CD4-positive, alpha-beta T cell (primary cell): ENCODE measurements around the gene ZNF10. TPM values are rescaled to one million over a fixed set of nuclear protein-coding genes. Genes with fewer than 3 reads are reported as not detected.

Experiments
- ATAC-seq: fragments of 200-7000 bp; cut with Tn5 transposase; one replicate; pipeline ENCODE4 v1.10.0; 2022; ENCODE audit warnings: mild to moderate bottlenecking; ENCODE audit not compliant: poor library complexity
- CTCF ChIA-PET: fragments of 350-600 bp; sonication (Branson Sonifier 250); formaldehyde crosslinking; loops from one replicate; lab custom pipeline; 2021; ENCODE audit warnings: antibody characterized with exemption, inconsistent platforms; lab: Charles Lee
- POLR2A ChIA-PET: fragments of 350-600 bp; sonication (Branson Sonifier 250); formaldehyde crosslinking; loops from one replicate; lab custom pipeline; 2021; ENCODE audit warnings: antibody characterized with exemption, inconsistent platforms; lab: Charles Lee
- DNase-seq, 14 experiments: peaks; one replicate each; pipeline ENCODE4 v3.0.0-alpha.2; 2013 to 2020; ENCODE audit warnings: mixed read lengths in 2 of 14
- H3K27ac ChIP-seq, 2 donors: one replicate each; pipeline versions ENCODE4 v1.5.1 to v1.7.0; 2013; ENCODE audit warnings: low read length in 2 of 2, low read depth in 1 of 2, mild to moderate bottlenecking in 1 of 2
- H3K27me3 ChIP-seq, 2 experiments: 1 replicate in 1 of 2; 2 replicates in 1 of 2; pipeline versions ENCODE4 v1.6.1 to v1.7.0; 2013; ENCODE audit warnings: low read length in 2 of 2, control low read depth in 1 of 2, mild to moderate bottlenecking in 1 of 2, moderate library complexity in 1 of 2; ENCODE audit not compliant: insufficient read depth in 2 of 2, control insufficient read depth in 1 of 2
- H3K36me3 ChIP-seq: one replicate; pipeline ENCODE4 v1.6.1; 2013; ENCODE audit warnings: low read length, control low read depth; ENCODE audit not compliant: insufficient read depth
- H3K4me1 ChIP-seq: one replicate; pipeline ENCODE4 v1.6.1; 2013; ENCODE audit warnings: low read length, control low read depth; ENCODE audit not compliant: insufficient read depth
- H3K4me3 ChIP-seq: one replicate; pipeline ENCODE4 v1.5.1; 2013; ENCODE audit warnings: mild to moderate bottlenecking, low read length, moderate library complexity
- H3K9me3 ChIP-seq, 2 experiments: 1 replicate in 1 of 2; 2 replicates in 1 of 2; pipeline versions ENCODE4 v1.6.1 to v1.7.0; 2013; ENCODE audit warnings: low read length in 2 of 2, mild to moderate bottlenecking in 2 of 2, control low read depth in 1 of 2, moderate library complexity in 1 of 2; ENCODE audit not compliant: control insufficient read depth in 1 of 2, insufficient read depth in 1 of 2
- H3K27ac Mint-ChIP-seq: one replicate; pipeline ENCODE4 v1.8.0; 2020; ENCODE audit warnings: mixed read lengths
- H3K27me3 Mint-ChIP-seq: one replicate; pipeline ENCODE4 v1.8.0; 2021; ENCODE audit warnings: mixed read lengths
- H3K36me3 Mint-ChIP-seq: one replicate; pipeline ENCODE4 v1.8.0; 2021; ENCODE audit warnings: low read depth, mixed read lengths
- H3K4me1 Mint-ChIP-seq: one replicate; pipeline ENCODE4 v1.8.0; 2021; ENCODE audit warnings: low read depth, mixed read lengths
- H3K4me3 Mint-ChIP-seq: one replicate; pipeline ENCODE4 v1.8.0; 2020; ENCODE audit warnings: mild to moderate bottlenecking, mixed read lengths
- H3K9me3 Mint-ChIP-seq: one replicate; pipeline ENCODE4 v1.8.0; 2020; ENCODE audit warnings: mixed read lengths
- CTCF ChIP-seq: fragments of 200-600 bp; IDR thresholded peaks from one replicate; pipeline ENCODE4 v1.8.0; 2022; ENCODE audit warnings: antibody characterized with exemption, mild to moderate bottlenecking
- intact Hi-C, 2 experiments: fragments of 100-400 bp; cut with DNase I in 1 of 2; cut with micrococcal nuclease in 1 of 2; formaldehyde crosslinking; loops; one replicate each; pipeline versions ENCODE4 v1.15.1 to v1.9.0; 2023 to 2025; cut with DNase I, micrococcal nuclease
- total RNA-seq, 174 experiments: library from RNA in 2 of 174; stranded (reverse) in 2 of 174; gene quantifications; one replicate each; pipeline ENCODE4 v1.2.3 and lab custom pipeline; 2021 to 2026

ZNF10 gene
- total RNA-seq, 2 experiments from 2014 or later, result 43.3 to 47.8 TPM

GRCh38 chr12:133204264-133204603 is 73.8 kb downstream of the ZNF10 start:
- no peak for TF ChIP-seq CTCF
- Mint-ChIP-seq H3K4me1 (no peaks in the 10 kb centered on the region), H3K9me3 (peaks cover 11% of the 10 kb centered on the region), H3K4me3 (no peak overlapping the region), H3K27ac (no peak overlapping the region), H3K36me3 (peaks cover 81% of the 10 kb centered on the region), H3K27me3 (no peaks in the 10 kb centered on the region)
- Histone ChIP-seq H3K36me3 (peaks cover 27% of the 10 kb centered on the region), H3K4me3 (no peak overlapping the region), H3K27me3 (no peaks in the 10 kb centered on the region), H3K9me3 (peaks cover 38 to 89% of the 10 kb centered on the region in 2 experiments), H3K4me1 (no peaks in the 10 kb centered on the region), H3K27ac (no peak overlapping the region)
- ATAC-seq (no peak), DNase-seq (no peak)
- POLR2A ChIA-PET, result no interaction called here
- CTCF ChIA-PET, result no interaction called here
- intact Hi-C loops, result no loop called here

GRCh38 chr12:133206390-133206789 is 76.0 kb downstream of the ZNF10 start:
- no peaks in the 10 kb centered on the region for H3K27me3 ChIP-seq
- no peak overlapping the region for H3K4me3 ChIP-seq
- peaks cover 17% of the 10 kb centered on the region for H3K36me3 ChIP-seq
- intact Hi-C loops, result no loop called here
- POLR2A ChIA-PET, result no interaction called here
- H3K9me3 ChIP-seq, result peaks cover 59 to 97% of the 10 kb centered on the region in 2 experiments
- peaks cover 65% of the 10 kb centered on the region for H3K36me3 Mint-ChIP-seq
- no peak for ATAC-seq
- no peak overlapping the region for H3K27ac ChIP-seq
- H3K4me1 Mint-ChIP-seq, result no peaks in the 10 kb centered on the region
- no peak overlapping the region for H3K27ac Mint-ChIP-seq
- CTCF ChIA-PET, result no interaction called here
- TF ChIP-seq CTCF, result no peak
- no peaks in the 10 kb centered on the region for H3K9me3 Mint-ChIP-seq
- no peak overlapping the region for H3K4me3 Mint-ChIP-seq
- no peaks in the 10 kb centered on the region for H3K4me1 ChIP-seq
- no peaks in the 10 kb centered on the region for H3K27me3 Mint-ChIP-seq
- no peak for DNase-seq

Other genes starting within 250 kb of the ZNF10 start
- gene CHFR, start 243.0 kb upstream of the ZNF10 start, total RNA-seq, result 10 to 100 TPM; 75.1 to 85.6 TPM
- 1 to 10 TPM; 5.3 to 5.8 TPM for gene ZNF605, start 174.3 kb upstream of the ZNF10 start, total RNA-seq
- 10 to 100 TPM; 29.1 to 31.9 TPM for gene ZNF26, start 144.3 kb upstream of the ZNF10 start, total RNA-seq
- gene ZNF84, start 93.1 kb upstream of the ZNF10 start, total RNA-seq, result 10 to 100 TPM; 22.8 to 26.0 TPM
- gene ZNF140, start 49.7 kb upstream of the ZNF10 start, total RNA-seq, result 1 to 10 TPM; 6.6 to 8.5 TPM
- 1 to 10 TPM; 4.5 TPM for gene ZNF891, start 353 bp upstream of the ZNF10 start, total RNA-seq
- 10 to 100 TPM; 15.1 to 17.6 TPM for gene ZNF268, start 50.9 kb downstream of the ZNF10 start, total RNA-seq
- gene ANHX, start 105.2 kb downstream of the ZNF10 start, total RNA-seq, result not detected